ENCODE data around the gene GPX4.

GPX4 gene

DNA sequence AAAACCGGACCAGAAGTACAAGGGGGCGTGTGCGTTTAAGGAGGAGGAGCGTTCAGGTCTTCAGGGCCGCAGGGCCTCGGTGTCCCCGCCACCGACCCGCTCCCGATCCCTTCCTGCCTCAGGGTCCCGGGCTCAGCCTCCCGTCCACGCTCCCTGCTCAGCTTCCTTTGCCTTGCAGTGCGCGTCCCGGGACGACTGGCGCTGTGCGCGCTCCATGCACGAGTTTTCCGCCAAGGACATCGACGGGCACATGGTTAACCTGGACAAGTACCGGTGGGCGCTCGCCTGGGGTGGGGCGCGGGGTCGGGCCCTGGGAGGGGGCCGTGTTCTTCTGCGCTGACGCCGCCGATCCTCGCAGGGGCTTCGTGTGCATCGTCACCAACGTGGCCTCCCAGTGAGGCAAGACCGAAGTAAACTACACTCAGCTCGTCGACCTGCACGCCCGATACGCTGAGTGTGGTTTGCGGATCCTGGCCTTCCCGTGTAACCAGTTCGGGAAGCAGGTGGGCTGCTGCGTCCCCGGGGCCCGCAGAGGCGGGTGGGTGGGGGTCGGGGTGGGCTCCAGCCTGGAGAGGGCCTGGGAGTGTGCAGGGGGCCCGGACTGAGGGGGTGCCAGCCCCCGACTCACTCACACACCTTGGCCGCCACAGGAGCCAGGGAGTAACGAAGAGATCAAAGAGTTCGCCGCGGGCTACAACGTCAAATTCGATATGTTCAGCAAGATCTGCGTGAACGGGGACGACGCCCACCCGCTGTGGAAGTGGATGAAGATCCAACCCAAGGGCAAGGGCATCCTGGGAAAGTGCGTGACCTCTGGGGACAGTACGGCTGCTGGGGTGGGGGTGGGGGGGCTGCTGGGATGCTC, 1.4 kb downstream of the GPX4 start:
- H3K36me3 ChIP-seq (ENCODE audit: control insufficient read depth, insufficient read depth, low read length): peaks cover 17% of the 10 kb centered on the region
- peak overlapping the region; percentile 68 for H3K9ac ChIP-seq (ENCODE audit: low read length)
- peak overlapping the region; percentile 86 for H3K4me3 ChIP-seq (ENCODE audit: low read length)
- H3K27ac ChIP-seq (ENCODE audit: low read depth, low read length): peak overlapping the region; percentile 98
- H3K4me1 ChIP-seq (ENCODE audit: control insufficient read depth, insufficient read depth, low read length): peaks cover 15% of the 10 kb centered on the region
- H3K27me3 ChIP-seq (ENCODE audit: control insufficient read depth, insufficient read depth, low read length): no peaks in the 10 kb centered on the region

GRCh38 chr19:1105873-1106840, 2.4 kb downstream of the GPX4 start:
- no peak overlapping the region for H3K4me3 ChIP-seq (ENCODE audit: low read length)
- no peaks in the 10 kb centered on the region for H3K27me3 ChIP-seq (ENCODE audit: control insufficient read depth, insufficient read depth, low read length)
- H3K9ac ChIP-seq (ENCODE audit: low read length): no peak overlapping the region
- H3K4me1 ChIP-seq (ENCODE audit: control insufficient read depth, insufficient read depth, low read length): peaks cover 15% of the 10 kb centered on the region
- H3K27ac ChIP-seq (ENCODE audit: low read depth, low read length): no peak overlapping the region
- peaks cover 20% of the 10 kb centered on the region for H3K36me3 ChIP-seq (ENCODE audit: control insufficient read depth, insufficient read depth, low read length)

DNA sequence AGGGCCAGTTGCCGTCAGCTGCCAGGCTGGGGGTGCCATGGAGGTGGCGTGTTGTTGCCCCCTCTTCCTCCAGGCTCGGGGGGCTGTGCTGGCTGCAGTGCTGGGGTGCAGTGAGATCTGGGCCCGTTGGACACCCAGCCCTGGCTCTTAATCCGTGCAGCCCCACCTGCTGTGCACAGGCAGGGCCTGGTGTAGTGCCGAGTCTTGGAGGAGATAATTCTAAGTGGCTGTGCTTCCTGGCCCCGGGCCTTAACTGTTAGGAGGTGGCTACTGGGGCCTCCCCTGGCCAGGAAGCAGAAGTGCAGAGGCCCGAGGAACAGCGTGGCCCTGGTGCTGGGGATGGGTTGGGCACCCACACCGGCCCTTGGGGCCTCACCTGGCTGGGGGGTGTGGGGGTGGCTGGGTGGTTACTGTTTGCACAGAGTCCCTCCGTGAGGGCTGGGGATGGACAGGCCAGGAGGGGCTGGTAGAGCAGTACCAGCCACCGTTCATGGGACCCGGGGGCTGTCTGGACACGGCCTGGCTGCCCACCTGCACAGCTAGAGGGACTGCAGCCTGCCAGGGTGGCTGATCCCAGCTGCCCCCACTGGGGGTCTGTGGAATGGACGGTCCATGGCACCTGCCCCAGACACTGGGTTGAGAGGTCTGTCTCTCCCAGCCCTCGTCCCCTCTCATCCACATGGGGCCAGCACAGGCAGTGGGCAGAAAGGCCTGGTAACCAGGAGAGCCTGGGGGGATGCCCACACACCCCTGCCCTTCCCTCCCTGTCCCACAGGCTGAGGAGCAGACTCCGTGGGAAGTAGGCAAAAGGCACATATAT, 3.3 kb downstream of the GPX4 start:
- Histone ChIP-seq H3K4me3 (ENCODE audit: low read length) (no peak overlapping the region), H3K4me1 (ENCODE audit: control insufficient read depth, insufficient read depth, low read length) (peaks cover 15% of the 10 kb centered on the region), H3K27ac (ENCODE audit: low read depth, low read length) (no peak overlapping the region), H3K27me3 (ENCODE audit: control insufficient read depth, insufficient read depth, low read length) (no peaks in the 10 kb centered on the region), H3K9ac (ENCODE audit: low read length) (no peak overlapping the region), H3K36me3 (ENCODE audit: control insufficient read depth, insufficient read depth, low read length) (peaks cover 20% of the 10 kb centered on the region)

DNA sequence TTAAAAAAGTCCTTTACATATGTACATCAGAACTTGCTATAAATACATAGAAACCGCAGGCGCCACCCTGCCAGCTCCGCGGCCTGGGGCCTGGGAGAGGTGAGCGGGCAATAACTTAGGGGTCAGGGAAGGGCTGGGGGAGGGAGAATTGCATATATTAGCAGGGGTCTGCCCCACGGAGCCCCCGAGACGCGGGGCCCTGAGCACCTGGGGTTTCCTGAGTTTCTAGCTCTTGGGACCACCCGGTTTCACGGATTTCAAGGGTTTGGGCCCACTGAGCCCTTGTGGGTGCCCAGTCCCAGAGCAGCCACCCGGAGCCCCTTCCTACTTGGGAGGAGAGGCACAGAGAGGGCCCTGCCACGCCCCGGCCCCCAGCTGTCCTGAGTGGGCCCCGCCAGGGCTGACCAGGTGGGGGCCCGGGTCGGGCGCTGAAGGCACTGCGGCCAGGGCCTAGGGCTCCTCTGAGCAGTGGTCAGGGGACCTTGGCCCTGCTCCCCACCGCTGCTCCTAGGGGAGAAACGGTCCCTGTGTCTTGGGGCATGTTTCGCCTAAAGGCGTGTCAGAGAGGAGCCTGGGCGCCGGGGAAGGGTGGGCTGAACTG, 4.0 kb downstream of the GPX4 start:
- no peak overlapping the region for H3K4me3 ChIP-seq (ENCODE audit: low read length)
- no peaks in the 10 kb centered on the region for H3K27me3 ChIP-seq (ENCODE audit: control insufficient read depth, insufficient read depth, low read length)
- no peak overlapping the region for H3K9ac ChIP-seq (ENCODE audit: low read length)
- peaks cover 20% of the 10 kb centered on the region for H3K36me3 ChIP-seq (ENCODE audit: control insufficient read depth, insufficient read depth, low read length)
- peaks cover 13% of the 10 kb centered on the region for H3K4me1 ChIP-seq (ENCODE audit: control insufficient read depth, insufficient read depth, low read length)
- H3K27ac ChIP-seq (ENCODE audit: low read depth, low read length): no peak overlapping the region

GRCh38 chr19:1108291-1109031, 4.7 kb downstream of the GPX4 start:
- no peak overlapping the region for H3K4me3 ChIP-seq (ENCODE audit: low read length)
- H3K36me3 ChIP-seq (ENCODE audit: control insufficient read depth, insufficient read depth, low read length): peaks cover 20% of the 10 kb centered on the region
- H3K4me1 ChIP-seq (ENCODE audit: control insufficient read depth, insufficient read depth, low read length): peaks cover 13% of the 10 kb centered on the region
- H3K27me3 ChIP-seq (ENCODE audit: control insufficient read depth, insufficient read depth, low read length): no peaks in the 10 kb centered on the region
- no peak overlapping the region for H3K9ac ChIP-seq (ENCODE audit: low read length)
- no peak overlapping the region for H3K27ac ChIP-seq (ENCODE audit: low read depth, low read length)

DNA sequence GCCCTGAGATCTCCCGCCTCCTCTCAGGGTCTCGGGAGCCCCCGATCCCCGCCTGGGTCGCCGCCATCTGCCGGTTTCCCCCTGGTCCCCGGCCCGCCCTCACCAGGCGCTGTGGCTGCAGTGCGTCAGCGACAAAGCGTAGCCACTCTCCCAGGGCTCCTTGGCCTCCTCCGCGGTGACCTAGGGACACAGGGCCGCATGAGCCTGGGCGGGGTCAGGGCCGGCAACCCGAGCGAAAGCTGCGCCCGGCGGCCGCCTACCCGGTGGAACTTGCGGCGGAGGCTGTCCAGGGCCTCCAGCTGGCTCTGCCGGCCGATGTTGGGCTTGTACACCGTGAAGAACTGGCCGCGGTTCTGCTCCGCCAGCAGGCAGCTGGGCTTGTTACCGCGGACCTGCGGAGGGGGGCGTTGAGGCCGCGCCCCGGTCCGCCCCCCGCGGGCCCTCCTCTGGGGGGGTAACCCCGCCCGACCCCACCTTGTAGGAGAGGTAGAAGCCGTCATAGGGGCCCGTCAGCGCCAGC, 5.3 kb downstream of the GPX4 start:
- Histone ChIP-seq H3K36me3 (ENCODE audit: control insufficient read depth, insufficient read depth, low read length) (peaks cover 20% of the 10 kb centered on the region), H3K27me3 (ENCODE audit: control insufficient read depth, insufficient read depth, low read length) (no peaks in the 10 kb centered on the region), H3K27ac (ENCODE audit: low read depth, low read length) (no peak overlapping the region), H3K4me1 (ENCODE audit: control insufficient read depth, insufficient read depth, low read length) (peaks cover 15% of the 10 kb centered on the region), H3K4me3 (ENCODE audit: low read length) (no peak overlapping the region), H3K9ac (ENCODE audit: low read length) (no peak overlapping the region)

GRCh38 chr19:1109697-1110671, 6.2 kb downstream of the GPX4 start:
- no peak overlapping the region for H3K4me3 ChIP-seq (ENCODE audit: low read length)
- peaks cover 20% of the 10 kb centered on the region for H3K36me3 ChIP-seq (ENCODE audit: control insufficient read depth, insufficient read depth, low read length)
- H3K27me3 ChIP-seq (ENCODE audit: control insufficient read depth, insufficient read depth, low read length): no peaks in the 10 kb centered on the region
- H3K9ac ChIP-seq (ENCODE audit: low read length): no peak overlapping the region
- no peak overlapping the region for H3K27ac ChIP-seq (ENCODE audit: low read depth, low read length)
- H3K4me1 ChIP-seq (ENCODE audit: control insufficient read depth, insufficient read depth, low read length): peaks cover 13% of the 10 kb centered on the region

DNA sequence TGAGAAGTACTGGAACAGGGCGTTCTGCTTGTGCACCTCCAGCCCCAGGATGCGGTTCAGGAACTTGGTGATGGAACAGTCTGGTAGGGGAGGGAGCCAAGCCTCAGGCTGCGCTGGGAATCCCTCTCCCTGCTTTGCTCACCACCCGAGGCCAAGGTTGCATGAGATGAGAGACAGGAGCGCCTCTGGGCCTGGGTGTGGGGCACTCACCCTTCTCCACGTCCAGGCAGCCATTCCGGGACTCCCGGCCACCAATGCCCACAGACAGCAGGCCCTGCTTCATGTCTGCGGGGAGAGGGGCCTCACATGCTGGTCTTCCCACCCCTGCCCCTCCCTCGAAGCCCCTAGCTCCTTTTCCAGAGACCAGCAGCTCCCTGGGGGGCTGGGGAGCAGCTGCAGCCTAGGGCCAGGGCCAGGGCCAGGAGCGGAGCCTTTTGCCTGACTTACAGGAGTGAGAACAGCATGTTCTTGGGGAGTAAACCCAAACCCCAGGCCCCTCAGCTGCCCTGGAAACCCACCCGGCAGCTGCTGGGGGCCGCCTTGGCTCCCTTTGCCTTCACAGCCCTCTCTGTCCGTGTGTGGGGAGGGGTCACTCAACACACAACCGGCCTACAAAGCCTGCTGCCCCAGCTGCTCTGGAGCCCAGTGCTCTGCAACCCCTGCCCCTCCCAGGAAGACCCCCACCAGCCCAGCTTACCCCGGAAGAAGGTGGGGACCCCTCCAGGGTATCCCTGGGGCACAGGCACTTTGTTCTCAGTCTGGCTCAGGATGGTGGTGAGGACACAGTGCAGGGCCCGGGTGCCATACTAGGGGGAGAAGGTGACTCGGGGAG, 7.2 kb downstream of the GPX4 start:
- Histone ChIP-seq H3K36me3 (ENCODE audit: control insufficient read depth, insufficient read depth, low read length) (peaks cover 22% of the 10 kb centered on the region), H3K4me1 (ENCODE audit: control insufficient read depth, insufficient read depth, low read length) (peaks cover 13% of the 10 kb centered on the region), H3K9ac (ENCODE audit: low read length) (no peak overlapping the region), H3K27ac (ENCODE audit: low read depth, low read length) (no peak overlapping the region), H3K4me3 (ENCODE audit: low read length) (no peak overlapping the region), H3K27me3 (ENCODE audit: control insufficient read depth, insufficient read depth, low read length) (no peaks in the 10 kb centered on the region)

GRCh38 chr19:1111641-1112267, 8.0 kb downstream of the GPX4 start:
- Histone ChIP-seq H3K9ac (ENCODE audit: low read length) (no peak overlapping the region), H3K4me3 (ENCODE audit: low read length) (no peak overlapping the region), H3K36me3 (ENCODE audit: control insufficient read depth, insufficient read depth, low read length) (peaks cover 23% of the 10 kb centered on the region), H3K27me3 (ENCODE audit: control insufficient read depth, insufficient read depth, low read length) (no peaks in the 10 kb centered on the region), H3K27ac (ENCODE audit: low read depth, low read length) (peak overlapping the region; percentile 50), H3K4me1 (ENCODE audit: control insufficient read depth, insufficient read depth, low read length) (peaks cover 13% of the 10 kb centered on the region)
